Measurements from ENCODE around the gene EPB41.
"Not testable (repeated sequence)": the region's sequence is repeated elsewhere in the genome, so short reads cannot be mapped to it uniquely, and the experiment has no call there.

Gene EPB41

GRCh38 chr1:29083317-29084195, 169.2 kb downstream of the EPB41 start:
- DNase-seq (ENCODE audit: low read depth), result no peak
- H3K4me3 ChIP-seq (ENCODE audit: low read depth, low read length), result no peak overlapping the region

- DNase-seq (ENCODE audit: low read depth), result no peak
- H3K4me3 ChIP-seq (ENCODE audit: low read depth, low read length), result no peak overlapping the region
These were observed 169.8 kb downstream of the EPB41 start for GRCh38 chr1:29084196-29084521.

- no peak overlapping the region for H3K4me3 ChIP-seq (ENCODE audit: low read depth, low read length)
- DNase-seq (ENCODE audit: low read depth), result no peak
These were observed 176.7 kb downstream of the EPB41 start for GRCh38 chr1:29090937-29091618.

GRCh38 chr1:29092704-29093103, 178.3 kb downstream of the EPB41 start:
- not testable (repeated sequence) for H3K4me3 ChIP-seq (ENCODE audit: low read depth, low read length)

GRCh38 chr1:29094433-29094832, 180.1 kb downstream of the EPB41 start:
- DNase-seq (ENCODE audit: low read depth), result no peak
- H3K4me3 ChIP-seq (ENCODE audit: low read depth, low read length), result no peak overlapping the region

More at GRCh38 chr1:29092704-29093103, 178.3 kb downstream of the EPB41 start:
- DNase-seq (ENCODE audit: low read depth), result not testable (repeated sequence)

- no peak overlapping the region for H3K4me3 ChIP-seq (ENCODE audit: low read depth, low read length)
- no peak for DNase-seq (ENCODE audit: low read depth)
These were observed 180.6 kb downstream of the EPB41 start for GRCh38 chr1:29094954-29095353.

GRCh38 chr1:29096231-29096886, 182.0 kb downstream of the EPB41 start:
- H3K4me3 ChIP-seq (ENCODE audit: low read depth, low read length), result no peak overlapping the region
- no peak for DNase-seq (ENCODE audit: low read depth)

GRCh38 chr1:29099286-29099685, 184.9 kb downstream of the EPB41 start:
- DNase-seq (ENCODE audit: low read depth), result no peak
- H3K4me3 ChIP-seq (ENCODE audit: low read depth, low read length), result no peak overlapping the region

- no peak for DNase-seq (ENCODE audit: low read depth)
- H3K4me3 ChIP-seq (ENCODE audit: low read depth, low read length), result no peak overlapping the region
These were observed 186.1 kb downstream of the EPB41 start for GRCh38 chr1:29100487-29100886.

GRCh38 chr1:29105822-29106221, 191.5 kb downstream of the EPB41 start:
- no peak overlapping the region for H3K4me3 ChIP-seq (ENCODE audit: low read depth, low read length)
- DNase-seq (ENCODE audit: low read depth), result no peak

- H3K4me3 ChIP-seq (ENCODE audit: low read depth, low read length); DNase-seq (ENCODE audit: low read depth): not testable (repeated sequence)
These were observed 193.7 kb downstream of the EPB41 start for GRCh38 chr1:29108041-29108440.

GRCh38 chr1:29112705-29113412, 198.5 kb downstream of the EPB41 start:
- no peak for DNase-seq (ENCODE audit: low read depth)
- H3K4me3 ChIP-seq (ENCODE audit: low read depth, low read length), result no peak overlapping the region

GRCh38 chr1:29113413-29114117, 199.2 kb downstream of the EPB41 start:
- H3K4me3 ChIP-seq (ENCODE audit: low read depth, low read length), result no peak overlapping the region
- DNase-seq (ENCODE audit: low read depth), result no peak

- no peak for DNase-seq (ENCODE audit: low read depth)
- H3K4me3 ChIP-seq (ENCODE audit: low read depth, low read length), result no peak overlapping the region
These were observed 200.3 kb downstream of the EPB41 start for GRCh38 chr1:29114654-29115053.

- no peak for DNase-seq (ENCODE audit: low read depth)
- H3K4me3 ChIP-seq (ENCODE audit: low read depth, low read length), result no peak overlapping the region
These were observed 203.0 kb downstream of the EPB41 start for GRCh38 chr1:29117381-29117780.

- DNase-seq (ENCODE audit: low read depth), result no peak
- H3K4me3 ChIP-seq (ENCODE audit: low read depth, low read length), result no peak overlapping the region
These were observed 205.0 kb downstream of the EPB41 start for GRCh38 chr1:29119121-29119929.

- DNase-seq (ENCODE audit: low read depth), result no peak
- H3K4me3 ChIP-seq (ENCODE audit: low read depth, low read length), result no peak overlapping the region
These were observed 206.0 kb downstream of the EPB41 start for GRCh38 chr1:29120367-29120766.

- H3K4me3 ChIP-seq (ENCODE audit: low read depth, low read length), result no peak overlapping the region
- DNase-seq (ENCODE audit: low read depth), result no peak
These were observed 206.6 kb downstream of the EPB41 start for GRCh38 chr1:29120947-29121485.

All from skeletal muscle cell (primary cell).